Measurements from ENCODE around the gene TMEM80. TPM values are rescaled to one million over a fixed set of nuclear protein-coding genes. Genes with fewer than 3 reads are reported as not detected.
"Not testable (repeated sequence)": the region's sequence is repeated elsewhere in the genome, so short reads cannot be mapped to it uniquely, and the experiment has no call there.

The TMEM80 gene
- 17.0 TPM for polyA plus RNA-seq (ENCODE audit: insufficient read length)

DNA sequence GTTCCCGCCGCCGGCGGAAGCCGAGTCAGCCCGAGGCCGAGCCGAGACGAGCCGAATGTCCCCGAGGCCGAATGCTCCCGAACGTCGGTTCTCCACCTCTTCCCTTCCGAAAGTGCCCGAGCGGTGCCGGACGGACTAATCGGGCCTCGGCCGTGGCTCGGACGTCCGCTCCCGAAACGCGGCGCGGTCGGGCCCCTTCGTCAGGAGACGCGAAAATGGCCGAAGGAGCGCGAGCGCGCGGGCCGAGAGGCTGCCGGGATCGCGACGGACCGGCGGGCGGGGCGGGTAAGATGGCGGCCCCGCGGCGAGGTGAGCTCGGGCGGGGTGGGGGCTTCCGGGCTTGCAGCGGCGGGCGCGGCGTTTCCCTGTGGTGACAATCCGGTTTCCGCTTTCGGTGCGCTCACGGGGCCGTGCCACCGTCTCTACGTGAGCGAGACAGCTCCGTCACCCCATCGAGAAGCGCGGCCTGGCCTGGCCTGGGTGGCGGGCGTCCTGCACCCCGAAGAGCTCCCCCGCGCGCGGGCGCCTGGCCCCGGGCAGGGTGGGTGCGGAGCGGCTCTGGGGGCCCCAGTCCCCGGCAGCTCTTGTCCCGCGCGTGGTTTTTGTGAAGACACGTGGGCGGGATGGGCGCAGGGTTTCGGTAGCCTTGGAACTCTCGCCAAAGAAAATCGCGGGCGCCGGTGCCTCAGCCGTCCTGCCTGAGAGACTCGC is at the start of gene TMEM80:
Gene TMEM80 (plus strand): TSS at position 279 of the 711 bp plus-strand sequence. CDS start 12 bp downstream, at position 291.
- peak; percentile 93 for DNase-seq (ENCODE audit: low read depth)

DNA sequence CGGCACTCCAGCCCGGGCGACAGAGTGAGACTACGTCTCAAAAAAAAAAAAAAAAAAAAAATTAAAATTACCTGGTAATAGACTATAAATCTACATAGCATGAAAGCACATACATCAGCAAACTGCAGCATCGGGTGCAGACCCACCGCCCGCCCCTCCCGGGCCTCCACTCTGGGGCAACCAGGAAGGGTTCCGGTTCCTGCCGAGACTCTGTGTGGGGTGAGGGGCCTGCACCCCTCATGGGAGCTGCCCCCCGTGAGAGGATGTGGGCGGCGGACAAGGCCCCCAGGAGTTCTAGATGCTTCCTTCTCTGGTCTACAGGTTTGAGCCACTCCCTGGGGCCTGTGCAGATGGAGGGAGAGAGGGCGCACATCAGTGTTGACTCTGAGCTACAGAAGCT is 49.4 kb upstream of the TMEM80 start:
- DNase-seq (ENCODE audit: low read depth), result no peak

- DNase-seq (ENCODE audit: low read depth), result not testable (repeated sequence)
Observed at GRCh38 chr11:647672-648158, 47.9 kb upstream of the TMEM80 start.

- no peak for DNase-seq (ENCODE audit: low read depth)
Observed at GRCh38 chr11:650482-650881, 45.1 kb upstream of the TMEM80 start.

DNA sequence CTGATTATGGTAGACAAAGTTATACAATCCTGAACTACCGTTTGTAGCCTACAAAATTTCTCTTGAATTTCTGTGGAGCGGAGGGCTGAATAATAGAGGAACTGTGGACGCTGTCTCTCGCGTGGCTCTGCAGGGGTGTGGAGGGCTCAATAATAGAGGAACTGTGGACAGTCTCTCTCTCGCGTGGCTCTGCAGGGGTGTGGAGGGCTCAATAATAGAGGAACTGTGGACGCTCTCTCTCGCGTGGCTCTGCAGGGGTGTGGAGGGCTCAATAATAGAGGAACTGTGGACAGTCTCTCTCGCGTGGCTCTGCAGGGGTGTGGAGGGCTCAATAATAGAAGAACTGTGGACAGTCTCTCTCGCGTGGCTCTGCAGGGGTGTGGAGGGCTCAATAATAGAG is 42.5 kb upstream of the TMEM80 start:
- not testable (repeated sequence) for DNase-seq (ENCODE audit: low read depth)

- DNase-seq (ENCODE audit: low read depth), result no peak
Observed at GRCh38 chr11:653837-654236, 41.8 kb upstream of the TMEM80 start.

DNA sequence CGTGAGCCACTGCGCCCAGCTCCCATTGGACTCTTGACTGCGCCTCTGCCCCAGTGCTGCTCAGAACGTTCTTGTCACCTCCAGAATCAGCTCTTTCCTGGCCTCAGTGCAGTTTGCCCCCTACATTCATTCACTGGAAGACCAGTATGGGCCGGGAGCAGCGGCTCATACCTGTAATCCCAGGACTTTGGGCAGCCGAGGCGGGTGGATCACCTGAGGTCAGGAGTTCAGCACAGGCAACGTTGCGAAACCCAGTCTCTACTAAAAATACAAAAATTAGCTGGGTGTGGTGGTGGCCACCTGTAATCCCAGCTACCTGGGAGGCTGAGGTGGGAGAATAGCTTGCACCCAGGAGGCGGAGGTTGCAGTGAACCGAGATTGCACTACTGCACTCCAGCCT is 41.2 kb upstream of the TMEM80 start:
- not testable (repeated sequence) for DNase-seq (ENCODE audit: low read depth)

DNA sequence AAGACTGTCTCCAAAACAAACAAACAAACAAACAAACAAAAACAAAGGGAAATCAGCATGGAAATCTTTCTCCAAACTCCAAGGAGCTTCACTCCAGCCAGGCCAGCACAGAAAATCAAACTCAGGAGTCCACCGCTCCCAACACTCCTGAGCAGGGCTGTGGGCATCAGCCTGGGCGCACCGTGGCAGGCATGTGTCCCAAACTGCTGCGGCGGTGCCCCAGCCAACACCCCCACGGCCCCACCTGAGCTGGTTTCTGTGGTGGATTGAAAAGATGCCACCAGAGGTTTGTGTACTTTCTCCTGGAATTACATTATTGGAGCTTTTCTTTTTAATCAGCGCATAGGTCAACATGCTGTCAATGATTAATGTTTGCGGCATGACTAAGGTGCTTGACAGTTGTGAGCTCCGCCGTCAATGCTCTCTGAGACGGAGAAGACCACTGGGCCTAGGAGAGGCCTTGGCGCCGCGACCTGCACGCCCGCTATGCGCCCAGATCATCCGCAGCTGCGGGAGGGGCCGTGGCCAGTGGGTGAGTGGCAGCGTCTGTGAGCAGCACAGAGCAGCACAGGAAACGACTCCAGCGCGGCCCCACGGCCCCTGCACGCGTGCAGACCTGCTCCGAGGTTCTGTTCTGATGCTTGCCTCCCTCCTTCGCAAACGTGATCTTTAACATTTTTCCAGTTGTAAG is 40.4 kb upstream of the TMEM80 start:
- no peak for DNase-seq (ENCODE audit: low read depth)

DNA sequence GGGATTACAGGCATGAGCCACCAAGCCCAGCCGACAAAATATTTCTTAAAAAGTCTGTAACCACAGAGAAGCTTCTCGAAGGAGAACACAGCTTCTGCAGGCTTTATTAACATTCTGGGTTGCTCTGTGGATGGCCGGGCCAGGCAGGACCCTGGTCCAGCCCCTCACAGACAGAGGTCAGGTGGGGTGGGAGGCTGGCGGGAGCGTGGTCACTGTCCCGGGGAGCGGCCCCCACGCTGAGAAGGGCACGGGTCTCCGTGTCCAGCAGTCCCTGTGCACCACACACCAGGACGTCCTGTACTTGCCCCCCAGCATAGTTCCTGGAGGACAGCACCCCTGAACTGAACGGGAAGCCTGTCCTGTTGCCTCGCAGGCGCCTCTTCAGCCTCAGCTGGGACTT is 39.2 kb upstream of the TMEM80 start:
- DNase-seq (ENCODE audit: low read depth), result no peak

DNA sequence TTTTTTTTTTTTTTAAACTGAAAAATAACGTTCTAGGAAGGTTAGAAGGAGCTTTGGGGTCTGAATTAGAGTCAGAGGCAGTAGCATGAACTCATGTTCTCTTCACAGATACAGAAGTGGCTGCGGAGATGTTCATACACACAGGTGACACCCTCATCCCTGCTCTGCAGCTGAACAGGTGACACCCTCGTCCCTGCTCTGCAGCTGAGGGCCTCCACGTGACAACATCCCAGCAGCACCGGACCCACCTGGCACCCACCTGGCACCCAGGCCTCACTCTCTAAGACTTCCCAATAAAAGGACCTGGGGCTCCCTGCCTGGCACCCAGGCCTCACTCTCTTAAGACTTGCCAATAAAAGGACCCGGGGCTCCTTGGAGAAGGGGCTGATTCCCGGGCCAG is 38.8 kb upstream of the TMEM80 start:
- no peak for DNase-seq (ENCODE audit: low read depth)

DNA sequence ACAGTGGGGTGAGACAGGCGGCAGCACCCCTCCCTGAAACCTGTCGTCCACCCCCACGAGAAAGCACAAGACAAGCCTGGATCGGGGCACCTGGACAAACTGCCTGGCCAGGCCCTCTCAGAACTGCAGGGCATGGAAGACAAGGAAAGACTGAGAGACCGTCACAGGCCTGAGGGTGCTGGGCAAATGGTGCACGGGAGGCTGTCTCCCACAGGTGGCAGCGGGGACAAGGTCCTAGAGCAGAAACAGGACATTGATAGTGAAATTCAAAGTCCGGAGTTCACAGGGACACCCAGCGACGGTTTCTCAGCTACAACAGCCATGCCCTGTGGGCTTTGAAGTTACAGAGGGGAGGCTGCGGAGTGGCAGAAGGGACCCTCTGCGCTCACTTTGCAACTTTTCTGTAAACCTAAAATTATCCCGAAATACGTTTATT is 37.9 kb upstream of the TMEM80 start:
- no peak for DNase-seq (ENCODE audit: low read depth)

GRCh38 chr11:659532-660085 is 36.0 kb upstream of the TMEM80 start:
- no peak for DNase-seq (ENCODE audit: low read depth)

DNA sequence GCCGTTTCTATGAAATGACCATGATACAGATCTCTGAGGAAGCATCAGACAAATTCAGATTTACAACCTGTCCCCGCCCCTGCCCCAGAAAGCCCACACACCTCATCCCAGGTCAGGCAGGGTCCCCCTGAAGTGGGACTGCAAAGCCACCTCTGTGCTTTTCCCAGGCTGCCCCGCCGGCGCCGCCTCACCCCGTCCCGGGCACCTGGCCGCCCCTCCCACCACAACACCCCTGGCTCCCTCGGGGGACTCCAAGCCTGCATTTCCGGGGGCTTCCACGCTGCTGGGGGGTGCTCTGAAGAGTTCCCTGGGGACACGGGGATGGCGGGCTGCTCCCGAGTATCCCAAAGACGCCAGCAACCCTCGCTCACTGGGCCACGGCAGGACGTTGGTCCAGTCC is 35.3 kb upstream of the TMEM80 start:
- no peak for DNase-seq (ENCODE audit: low read depth)

- no peak for DNase-seq (ENCODE audit: low read depth)
Observed at GRCh38 chr11:660681-661444, 34.8 kb upstream of the TMEM80 start.

DNA sequence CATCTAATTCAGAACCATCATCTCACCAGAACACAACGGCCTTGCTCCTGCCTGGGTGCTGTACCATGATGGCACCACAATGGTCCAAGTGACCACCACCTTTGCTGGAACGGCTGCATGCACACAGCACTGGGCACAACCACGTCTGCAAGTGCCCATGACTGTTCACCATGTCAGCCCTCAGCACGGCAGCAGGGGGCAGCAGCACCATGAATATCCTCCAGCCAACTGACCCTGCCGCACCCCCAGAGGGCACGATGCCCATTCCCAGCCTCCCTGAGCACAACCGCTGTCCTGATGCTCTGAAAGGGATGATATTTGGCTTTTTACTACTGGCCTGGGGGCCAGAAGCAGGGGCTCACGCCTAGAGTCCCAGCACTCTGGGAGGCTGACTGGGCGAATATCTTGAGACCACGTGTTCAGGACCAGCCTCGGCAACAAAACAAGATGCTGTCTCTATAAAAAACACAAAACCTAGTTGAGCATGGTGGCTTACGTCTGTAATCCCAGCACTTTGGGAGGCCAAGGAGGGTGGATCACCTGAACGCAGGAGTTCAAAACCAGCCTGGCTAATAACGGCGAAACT is 32.8 kb upstream of the TMEM80 start:
- DNase-seq (ENCODE audit: low read depth), result no peak

DNA sequence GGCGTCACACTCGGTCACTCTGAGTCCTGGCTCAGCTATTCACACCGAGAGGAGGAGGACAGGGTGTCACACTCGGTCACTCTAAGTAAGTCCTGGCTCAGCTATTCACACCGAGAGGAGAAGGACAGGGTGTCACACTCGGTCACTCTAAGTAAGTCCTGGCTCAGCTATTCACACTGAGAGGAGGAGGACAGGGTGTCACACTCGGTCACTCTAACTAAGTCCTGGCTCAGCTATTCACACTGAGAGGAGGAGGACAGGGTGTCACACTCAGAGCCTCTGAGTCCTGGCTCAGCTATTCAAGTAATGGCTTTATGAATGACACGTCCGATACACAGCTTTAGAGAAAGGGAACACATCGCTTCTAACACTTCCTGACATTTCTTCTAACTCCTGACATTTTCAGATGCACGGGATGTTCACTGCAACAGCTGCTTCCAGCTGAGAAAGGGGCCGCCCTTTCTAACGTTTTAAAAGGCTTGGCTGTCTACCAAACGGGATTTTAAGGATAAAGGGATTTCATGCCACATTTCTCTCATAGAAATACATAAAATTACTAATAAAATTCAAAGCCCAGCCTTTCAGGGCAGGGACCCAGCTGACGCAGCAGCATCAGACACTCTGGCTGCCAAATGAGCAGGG is 30.4 kb upstream of the TMEM80 start:
- no peak for DNase-seq (ENCODE audit: low read depth)

DNA sequence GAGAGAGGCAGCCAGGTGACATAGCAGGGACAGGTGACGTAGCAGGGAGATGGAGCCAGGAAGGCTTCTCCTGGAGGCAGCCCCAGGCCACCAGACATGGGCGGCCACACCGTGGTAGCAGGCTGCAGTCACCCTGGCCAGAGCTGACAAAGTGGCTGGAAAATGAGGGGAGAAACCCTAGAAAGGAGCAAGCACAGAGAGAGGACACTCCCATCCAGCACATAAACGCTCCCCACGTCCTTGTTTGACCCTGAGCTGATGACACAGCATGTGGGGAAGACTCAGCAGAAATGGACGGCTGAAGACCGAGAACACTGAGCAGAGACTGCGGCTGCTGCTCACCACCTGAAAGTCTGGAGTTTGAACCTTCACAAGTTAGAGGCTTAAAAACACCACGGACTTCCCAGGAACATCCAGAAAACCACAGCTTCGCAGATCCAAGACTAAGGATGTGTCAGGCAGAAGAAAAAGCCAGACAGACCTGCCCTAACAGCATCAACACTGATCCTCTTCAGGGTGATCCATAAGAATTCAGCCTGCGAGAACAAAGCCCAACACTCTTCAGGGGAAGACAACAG is 29.8 kb upstream of the TMEM80 start:
- DNase-seq (ENCODE audit: low read depth), result no peak

- DNase-seq (ENCODE audit: low read depth), result no peak
Observed at GRCh38 chr11:673866-674265, 21.8 kb upstream of the TMEM80 start.

DNA sequence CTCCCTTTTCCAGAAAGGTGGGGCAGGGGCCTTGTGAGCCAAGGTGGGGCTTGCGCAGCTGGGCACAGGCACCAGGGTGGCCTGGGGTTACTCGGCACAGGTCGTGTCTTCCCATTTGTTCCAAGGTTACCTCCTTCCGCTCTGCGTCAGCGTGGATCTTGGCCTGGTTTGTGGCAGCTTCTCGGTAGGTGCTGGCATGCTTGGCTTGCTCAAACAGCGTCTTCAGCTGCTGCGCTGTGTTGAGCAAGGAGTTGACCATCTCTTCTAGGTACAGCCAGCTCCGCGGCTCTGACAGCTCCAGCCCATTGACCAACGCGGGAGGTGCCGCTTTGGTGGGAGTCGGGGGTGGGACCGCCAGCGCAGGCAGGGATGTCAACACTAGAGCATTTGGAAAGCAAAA is 21.2 kb upstream of the TMEM80 start:
- no peak for DNase-seq (ENCODE audit: low read depth)

DNA sequence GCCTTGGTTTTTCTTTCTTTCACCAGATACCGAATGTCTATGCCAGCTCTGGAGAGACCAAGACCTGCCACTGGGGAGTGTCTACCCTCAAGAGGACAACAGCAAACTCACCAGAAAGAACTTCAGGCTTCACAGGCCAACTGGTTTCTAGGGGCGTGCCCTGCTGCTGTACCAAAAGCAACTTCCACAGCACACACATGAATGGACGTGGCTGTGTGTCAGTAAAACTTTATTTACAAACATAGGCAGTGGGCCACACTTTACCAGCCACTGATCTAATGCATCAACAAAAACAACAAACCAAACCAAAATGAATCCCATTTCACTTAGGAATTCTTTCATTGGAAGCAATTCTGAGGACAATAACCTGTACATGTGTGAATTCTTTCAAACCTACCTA is 17.3 kb upstream of the TMEM80 start:
- no peak for DNase-seq (ENCODE audit: low read depth)

All from forelimb muscle (tissue), 1 donor.